NT2/D1 (cell line): Measurements from ENCODE around the gene LAP3.

Experiments used
- SUZ12 ChIP-seq: IDR thresholded peaks from 2 replicates; pipeline ENCODE4 v1.6.1; 2011; ENCODE audit not compliant: insufficient read length, insufficient read depth; ENCODE audit errors: extremely low read depth
- YY1 ChIP-seq: IDR thresholded peaks from 2 replicates; pipeline ENCODE4 v1.6.1; 2011; ENCODE audit not compliant: insufficient read length, insufficient read depth
- ZNF274 ChIP-seq: IDR thresholded peaks from 2 replicates; pipeline ENCODE4 v1.6.1; 2011; ENCODE audit warnings: mild to moderate bottlenecking, low read depth, low read length

DNA sequence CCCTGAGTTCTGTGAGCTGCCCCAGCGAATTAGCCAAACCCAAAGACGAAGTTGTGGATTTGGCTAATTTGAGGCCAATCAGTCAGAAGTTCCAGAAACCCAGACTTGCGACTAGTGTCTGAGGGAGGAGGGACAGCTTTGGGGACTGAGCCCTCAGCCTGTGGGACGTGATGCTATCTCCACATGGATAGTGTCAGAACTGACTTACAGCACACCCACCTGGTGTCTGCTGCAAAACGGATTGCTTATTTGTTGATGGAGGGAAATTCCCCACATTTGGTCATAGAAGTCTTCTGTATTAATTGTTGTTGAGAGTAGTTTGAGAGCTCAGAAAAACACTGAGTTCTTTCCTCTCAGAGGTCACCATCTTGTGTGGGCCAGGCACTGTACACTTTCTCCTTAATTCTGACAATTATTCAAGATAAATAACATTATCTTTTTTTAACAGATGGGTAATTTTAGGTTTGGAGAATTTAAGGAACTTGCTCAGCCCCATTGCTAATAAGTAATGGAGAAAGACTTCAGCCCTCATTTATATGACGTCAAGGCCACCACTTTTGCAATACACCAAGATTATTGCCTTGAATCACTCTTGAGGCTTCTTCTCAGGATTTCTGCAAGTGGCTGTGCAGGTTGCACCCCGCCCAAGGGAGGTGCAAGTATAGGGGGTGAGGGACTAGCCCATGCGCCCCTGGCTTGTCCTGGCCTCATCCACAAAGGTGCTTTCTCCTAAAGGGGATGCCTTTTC is 45.3 kb upstream of the LAP3 start:
- TF ChIP-seq SUZ12 (no peak), ZNF274 (no peak), YY1 (no peak)
